ENCODE data around the gene STAC2.

DNA sequence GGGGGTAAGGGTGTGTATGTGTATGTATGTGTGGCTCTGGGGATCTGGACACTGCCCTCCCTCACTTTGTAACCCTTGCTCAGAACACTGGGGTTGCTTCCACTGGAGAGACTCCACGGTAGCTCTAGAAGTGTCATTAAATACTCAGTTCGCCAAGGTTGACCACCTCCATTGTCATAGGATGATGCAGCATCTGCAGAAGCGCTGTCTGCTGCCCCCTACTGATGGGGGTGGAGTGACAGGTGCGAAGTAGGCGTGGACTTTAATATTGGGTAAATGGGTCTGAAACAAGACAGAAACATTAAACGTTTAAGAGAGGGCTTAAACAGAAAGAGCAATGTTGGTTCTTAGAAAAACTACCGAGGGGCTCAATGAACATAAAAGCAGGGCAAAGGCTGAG is 35.5 kb upstream of the STAC2 start:
- TF ChIP-seq, protein P1, sequence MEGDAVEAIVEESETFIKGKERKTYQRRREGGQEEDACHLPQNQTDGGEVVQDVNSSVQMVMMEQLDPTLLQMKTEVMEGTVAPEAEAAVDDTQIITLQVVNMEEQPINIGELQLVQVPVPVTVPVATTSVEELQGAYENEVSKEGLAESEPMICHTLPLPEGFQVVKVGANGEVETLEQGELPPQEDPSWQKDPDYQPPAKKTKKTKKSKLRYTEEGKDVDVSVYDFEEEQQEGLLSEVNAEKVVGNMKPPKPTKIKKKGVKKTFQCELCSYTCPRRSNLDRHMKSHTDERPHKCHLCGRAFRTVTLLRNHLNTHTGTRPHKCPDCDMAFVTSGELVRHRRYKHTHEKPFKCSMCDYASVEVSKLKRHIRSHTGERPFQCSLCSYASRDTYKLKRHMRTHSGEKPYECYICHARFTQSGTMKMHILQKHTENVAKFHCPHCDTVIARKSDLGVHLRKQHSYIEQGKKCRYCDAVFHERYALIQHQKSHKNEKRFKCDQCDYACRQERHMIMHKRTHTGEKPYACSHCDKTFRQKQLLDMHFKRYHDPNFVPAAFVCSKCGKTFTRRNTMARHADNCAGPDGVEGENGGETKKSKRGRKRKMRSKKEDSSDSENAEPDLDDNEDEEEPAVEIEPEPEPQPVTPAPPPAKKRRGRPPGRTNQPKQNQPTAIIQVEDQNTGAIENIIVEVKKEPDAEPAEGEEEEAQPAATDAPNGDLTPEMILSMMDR (IDR thresholded peaks at IDR 0.05) = peak in 1 of 6 experiments; percentile 11
- TF ChIP-seq POLR2A (IDR thresholded peaks at IDR 0.05) = no peak

Data from adrenal gland (tissue), 5 donors.